ENCODE measurements around the gene ARHGAP15. TPM values are rescaled to one million over a fixed set of nuclear protein-coding genes. Genes with fewer than 3 reads are reported as not detected.
A peak's percentile ranks its signal among the peaks of the same experiment; 100 is the strongest.

The ARHGAP15 gene
- total and polyA plus RNA-seq, 2 donors (not counting 1 experiment from before 2014, with no cell fraction given), result 0.07 TPM; not detected in 1

GRCh38 chr2:143361346-143361745 lies 232.1 kb downstream of the ARHGAP15 start:
- Histone ChIP-seq H2AFZ (ENCODE audit: low read length) (no peak overlapping the region), H3K9me3 (ENCODE audit: control insufficient read depth, insufficient read depth, low read depth, low read length) (no peaks in the 10 kb centered on the region), H3K4me1 (ENCODE audit: control insufficient read depth, extremely low read depth, insufficient read depth, low read length) (no peaks in the 10 kb centered on the region), H3K4me3 (replicated peaks in 1 of 4; ENCODE audit: control extremely low read depth in 1 of 4, insufficient read depth in 1 of 4, low read depth in 3 of 4, low read length in 4 of 4) (no peak overlapping the region), H4K20me1 (ENCODE audit: control insufficient read depth, extremely low read depth, insufficient read depth, low read length) (no peaks in the 10 kb centered on the region), H3K36me3 (ENCODE audit: control insufficient read depth, insufficient read depth, low read length) (no peaks in the 10 kb centered on the region), H3K27ac (ENCODE audit: insufficient read depth, low read length) (no peak overlapping the region), H3K79me2 (ENCODE audit: control insufficient read depth, insufficient read depth, low read length) (no peaks in the 10 kb centered on the region), H3K9ac (ENCODE audit: insufficient read depth, low read length) (no peak overlapping the region), H3K4me2 (ENCODE audit: extremely low read depth, insufficient read depth, low read length) (no peak overlapping the region), H3K27me3 (ENCODE audit: control insufficient read depth, insufficient read depth, low read length) (no peaks in the 10 kb centered on the region)
- TF ChIP-seq, protein P1, sequence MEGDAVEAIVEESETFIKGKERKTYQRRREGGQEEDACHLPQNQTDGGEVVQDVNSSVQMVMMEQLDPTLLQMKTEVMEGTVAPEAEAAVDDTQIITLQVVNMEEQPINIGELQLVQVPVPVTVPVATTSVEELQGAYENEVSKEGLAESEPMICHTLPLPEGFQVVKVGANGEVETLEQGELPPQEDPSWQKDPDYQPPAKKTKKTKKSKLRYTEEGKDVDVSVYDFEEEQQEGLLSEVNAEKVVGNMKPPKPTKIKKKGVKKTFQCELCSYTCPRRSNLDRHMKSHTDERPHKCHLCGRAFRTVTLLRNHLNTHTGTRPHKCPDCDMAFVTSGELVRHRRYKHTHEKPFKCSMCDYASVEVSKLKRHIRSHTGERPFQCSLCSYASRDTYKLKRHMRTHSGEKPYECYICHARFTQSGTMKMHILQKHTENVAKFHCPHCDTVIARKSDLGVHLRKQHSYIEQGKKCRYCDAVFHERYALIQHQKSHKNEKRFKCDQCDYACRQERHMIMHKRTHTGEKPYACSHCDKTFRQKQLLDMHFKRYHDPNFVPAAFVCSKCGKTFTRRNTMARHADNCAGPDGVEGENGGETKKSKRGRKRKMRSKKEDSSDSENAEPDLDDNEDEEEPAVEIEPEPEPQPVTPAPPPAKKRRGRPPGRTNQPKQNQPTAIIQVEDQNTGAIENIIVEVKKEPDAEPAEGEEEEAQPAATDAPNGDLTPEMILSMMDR (conservative IDR thresholded peaks at IDR 0.05 in 1 of 2, IDR thresholded peaks at IDR 0.05 in 1 of 2; ENCODE audit: low read depth in 1 of 2, low read length in 2 of 2), result no peak
- TF ChIP-seq EZH2 (IDR thresholded peaks at IDR 0.05; ENCODE audit: low read length, missing control alignments), result no peak
- no peak for DNase-seq (ENCODE audit: low read depth in 2 of 2)

DNA sequence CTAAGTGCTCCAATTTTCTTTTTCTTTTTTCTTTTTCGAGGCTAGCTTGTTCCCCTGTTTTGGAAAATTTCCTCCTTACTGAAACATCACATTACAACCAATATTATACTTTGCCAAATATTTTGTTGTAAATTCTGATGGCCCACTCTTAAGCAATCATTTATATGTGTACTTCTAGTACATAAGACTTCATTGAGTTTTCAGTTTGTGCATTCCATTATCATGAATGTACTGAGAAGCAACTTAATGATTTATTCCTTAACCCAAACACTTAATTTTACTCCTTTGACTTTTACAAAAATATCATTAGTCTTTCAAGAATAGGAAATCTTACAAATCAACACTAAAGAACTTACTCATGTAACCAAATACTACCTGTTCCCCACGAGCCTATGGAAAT lies 242.4 kb downstream of the ARHGAP15 start:
- peak; percentile 6 to 41 for DNase-seq (ENCODE audit: low read depth in 2 of 2)
- Histone ChIP-seq H3K27ac (ENCODE audit: insufficient read depth, low read length) (no peak overlapping the region), H3K9me3 (ENCODE audit: control insufficient read depth, insufficient read depth, low read depth, low read length) (no peaks in the 10 kb centered on the region), H3K4me3 (replicated peaks in 1 of 4; ENCODE audit: control extremely low read depth in 1 of 4, insufficient read depth in 1 of 4, low read depth in 3 of 4, low read length in 4 of 4) (no peak overlapping the region), H2AFZ (ENCODE audit: low read length) (no peak overlapping the region), H3K4me1 (ENCODE audit: control insufficient read depth, extremely low read depth, insufficient read depth, low read length) (no peaks in the 10 kb centered on the region), H3K79me2 (ENCODE audit: control insufficient read depth, insufficient read depth, low read length) (no peaks in the 10 kb centered on the region), H3K27me3 (ENCODE audit: control insufficient read depth, insufficient read depth, low read length) (no peaks in the 10 kb centered on the region), H4K20me1 (ENCODE audit: control insufficient read depth, extremely low read depth, insufficient read depth, low read length) (no peaks in the 10 kb centered on the region), H3K9ac (ENCODE audit: insufficient read depth, low read length) (no peak overlapping the region), H3K4me2 (ENCODE audit: extremely low read depth, insufficient read depth, low read length) (no peak overlapping the region), H3K36me3 (ENCODE audit: control insufficient read depth, insufficient read depth, low read length) (no peaks in the 10 kb centered on the region)
- TF ChIP-seq EZH2 (IDR thresholded peaks at IDR 0.05; ENCODE audit: low read length, missing control alignments), result no peak
- TF ChIP-seq, protein P1 (conservative IDR thresholded peaks at IDR 0.05 in 1 of 2, IDR thresholded peaks at IDR 0.05 in 1 of 2; ENCODE audit: low read depth in 1 of 2, low read length in 2 of 2), result no peak

DNA sequence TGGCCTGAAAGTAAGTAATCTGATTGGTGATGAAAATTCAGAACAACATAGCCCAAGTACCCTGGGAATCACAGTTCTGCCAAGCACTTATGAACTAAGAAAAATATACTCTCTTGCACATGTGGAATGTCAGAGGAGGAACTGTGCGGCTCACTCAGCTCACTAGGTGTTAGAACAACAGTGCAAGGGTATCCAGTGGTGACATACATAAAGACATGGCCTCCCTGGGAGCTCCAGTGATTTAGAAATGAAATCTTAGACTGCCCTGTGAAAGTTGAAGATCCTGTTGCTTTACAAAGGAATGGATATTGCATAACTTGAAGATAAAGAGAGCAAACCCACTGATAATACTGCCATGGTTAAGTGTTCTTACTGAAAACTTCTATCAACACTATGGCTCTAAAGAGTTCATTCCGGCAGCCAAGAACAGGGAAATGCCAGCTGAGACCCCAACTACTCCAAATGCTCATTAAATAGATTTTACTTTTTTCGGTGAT lies 246.2 kb downstream of the ARHGAP15 start:
- no peaks in the 10 kb centered on the region for H3K79me2 ChIP-seq (ENCODE audit: control insufficient read depth, insufficient read depth, low read length)
- no peak overlapping the region for H3K9ac ChIP-seq (ENCODE audit: insufficient read depth, low read length)
- H2AFZ ChIP-seq (ENCODE audit: low read length), result no peak overlapping the region
- no peaks in the 10 kb centered on the region for H3K4me1 ChIP-seq (ENCODE audit: control insufficient read depth, extremely low read depth, insufficient read depth, low read length)
- no peak for DNase-seq (ENCODE audit: low read depth in 2 of 2)
- H3K4me2 ChIP-seq (ENCODE audit: extremely low read depth, insufficient read depth, low read length), result no peak overlapping the region
- no peaks in the 10 kb centered on the region for H3K36me3 ChIP-seq (ENCODE audit: control insufficient read depth, insufficient read depth, low read length)
- no peak overlapping the region for H3K27ac ChIP-seq (ENCODE audit: insufficient read depth, low read length)
- no peaks in the 10 kb centered on the region for H3K9me3 ChIP-seq (ENCODE audit: control insufficient read depth, insufficient read depth, low read depth, low read length)
- TF ChIP-seq, protein P1 (conservative IDR thresholded peaks at IDR 0.05 in 1 of 2, IDR thresholded peaks at IDR 0.05 in 1 of 2; ENCODE audit: low read depth in 1 of 2, low read length in 2 of 2), result no peak
- TF ChIP-seq EZH2 (IDR thresholded peaks at IDR 0.05; ENCODE audit: low read length, missing control alignments), result no peak
- H3K27me3 ChIP-seq (ENCODE audit: control insufficient read depth, insufficient read depth, low read length), result no peaks in the 10 kb centered on the region
- no peak overlapping the region for H3K4me3 ChIP-seq (replicated peaks in 1 of 4; ENCODE audit: control extremely low read depth in 1 of 4, insufficient read depth in 1 of 4, low read depth in 3 of 4, low read length in 4 of 4)
- H4K20me1 ChIP-seq (ENCODE audit: control insufficient read depth, extremely low read depth, insufficient read depth, low read length), result no peaks in the 10 kb centered on the region

Data from fibroblast of lung (primary cell).